NCI-H2227 treated with DMSO at 0.1 percent for 48 hours (cell line): ENCODE results near the gene WNT16.
A peak's percentile ranks its signal among the peaks of the same experiment; 100 is the strongest.
"Not testable (repeated sequence)": the region's sequence is repeated elsewhere in the genome, so short reads cannot be mapped to it uniquely, and the experiment has no call there.

Experiments used
- DNase-seq: peaks from one replicate; lab custom pipeline; 2025; lab: John Stamatoyannopoulos, UW

The WNT16 gene, protein sequence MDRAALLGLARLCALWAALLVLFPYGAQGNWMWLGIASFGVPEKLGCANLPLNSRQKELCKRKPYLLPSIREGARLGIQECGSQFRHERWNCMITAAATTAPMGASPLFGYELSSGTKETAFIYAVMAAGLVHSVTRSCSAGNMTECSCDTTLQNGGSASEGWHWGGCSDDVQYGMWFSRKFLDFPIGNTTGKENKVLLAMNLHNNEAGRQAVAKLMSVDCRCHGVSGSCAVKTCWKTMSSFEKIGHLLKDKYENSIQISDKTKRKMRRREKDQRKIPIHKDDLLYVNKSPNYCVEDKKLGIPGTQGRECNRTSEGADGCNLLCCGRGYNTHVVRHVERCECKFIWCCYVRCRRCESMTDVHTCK

DNA sequence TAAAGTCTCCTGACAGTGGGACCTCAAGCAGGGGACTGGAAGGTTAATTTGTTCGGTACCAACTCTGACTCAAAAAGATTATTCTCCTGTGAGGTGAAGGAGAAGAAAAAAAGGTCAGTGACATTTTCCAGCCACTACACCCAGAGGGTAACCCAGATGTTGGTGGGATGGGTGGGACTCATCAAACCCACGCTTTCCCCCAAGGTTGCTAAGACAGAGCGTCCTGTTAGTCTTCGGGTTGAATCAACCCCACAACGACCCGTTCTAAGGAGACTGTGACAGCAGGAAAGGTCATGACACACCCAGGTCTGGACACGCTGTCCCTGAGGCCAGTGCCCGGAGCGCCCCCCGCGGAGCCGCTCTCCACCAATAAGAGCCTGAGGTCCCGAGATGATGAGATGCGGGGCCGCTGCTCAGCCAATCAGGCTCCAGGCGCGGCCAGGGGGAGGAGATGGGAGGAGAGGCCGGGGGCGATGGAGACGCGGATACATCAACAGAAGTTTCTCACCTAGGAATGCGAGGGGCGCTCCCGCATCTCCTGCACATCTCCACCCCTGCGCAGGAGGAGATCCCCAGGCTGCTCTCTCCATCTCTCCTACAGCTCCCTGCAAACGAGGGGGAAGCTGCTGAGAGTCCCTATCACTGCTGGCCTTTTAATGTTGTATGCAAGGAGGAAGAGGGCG lies at the start of gene WNT16:
Gene WNT16, plus strand, starts transcription at position 493 of the 683 bp plus-strand sequence. CDS start 293 bp downstream, outside the sequence.
- DNase-seq = peak; percentile 40

DNA sequence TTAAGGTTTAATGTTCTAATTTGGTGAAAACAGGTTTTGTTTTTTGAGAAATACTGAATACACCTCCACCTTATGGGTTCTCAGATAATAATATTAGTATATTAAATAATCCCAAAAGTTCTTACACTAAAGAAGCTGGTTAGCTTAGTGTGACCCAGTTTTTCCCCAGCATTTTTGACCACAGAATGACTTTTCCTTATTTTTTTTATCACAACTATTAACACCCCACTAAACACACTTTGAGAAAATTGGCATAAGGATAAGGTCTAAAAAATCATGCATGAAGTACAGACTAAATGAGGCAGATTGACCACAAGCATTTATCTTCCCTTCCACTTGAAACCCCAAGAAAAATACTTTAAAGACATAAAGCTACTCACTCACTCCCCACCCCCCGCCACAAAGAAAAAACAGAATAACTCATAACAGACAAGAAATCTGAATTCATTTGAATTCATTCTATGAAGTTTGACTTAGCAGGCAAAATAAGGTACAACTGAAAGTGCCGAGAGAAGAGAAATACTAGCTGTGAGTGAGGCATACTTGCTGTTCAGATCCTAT lies 49.7 kb upstream of the WNT16 start:
- DNase-seq = no peak

DNA sequence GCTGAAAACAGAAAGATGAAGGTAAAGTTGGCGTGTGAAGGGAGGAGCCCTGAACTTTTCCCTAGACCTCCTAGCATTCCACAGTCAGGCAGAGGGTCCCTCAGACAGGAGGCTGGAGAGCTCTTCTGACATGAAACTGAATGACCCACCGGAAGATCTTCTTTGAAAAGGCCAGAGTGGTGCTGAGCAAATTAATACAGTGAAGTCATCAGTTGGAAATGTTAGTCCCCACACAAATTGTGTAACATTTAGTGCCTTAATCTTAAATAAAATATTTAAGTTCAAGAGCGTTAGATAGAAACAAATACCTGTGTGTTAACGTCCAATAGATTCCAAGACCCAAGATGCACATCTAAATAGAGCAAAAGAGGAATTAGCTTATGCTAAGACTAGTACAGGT lies 49.0 kb upstream of the WNT16 start:
- no peak for DNase-seq

DNA sequence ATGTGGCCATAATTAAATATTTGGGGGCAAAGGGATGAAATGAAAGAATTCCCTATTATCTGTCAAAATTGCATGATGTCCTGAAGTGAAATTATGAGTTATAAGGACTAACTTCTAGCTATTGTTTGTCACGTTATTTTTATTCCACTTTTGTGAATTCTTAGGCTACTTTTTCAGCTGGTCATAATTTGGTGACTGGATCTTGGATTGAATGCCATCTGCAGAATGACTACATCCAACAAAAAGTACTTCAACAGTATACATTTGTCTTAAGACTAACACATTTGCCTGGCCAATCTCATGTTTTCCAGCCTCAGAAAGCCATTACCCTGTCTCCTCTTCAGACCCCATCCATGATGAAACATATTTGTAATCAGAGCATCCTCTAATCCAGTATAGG lies 48.1 kb upstream of the WNT16 start:
- no peak for DNase-seq

DNA sequence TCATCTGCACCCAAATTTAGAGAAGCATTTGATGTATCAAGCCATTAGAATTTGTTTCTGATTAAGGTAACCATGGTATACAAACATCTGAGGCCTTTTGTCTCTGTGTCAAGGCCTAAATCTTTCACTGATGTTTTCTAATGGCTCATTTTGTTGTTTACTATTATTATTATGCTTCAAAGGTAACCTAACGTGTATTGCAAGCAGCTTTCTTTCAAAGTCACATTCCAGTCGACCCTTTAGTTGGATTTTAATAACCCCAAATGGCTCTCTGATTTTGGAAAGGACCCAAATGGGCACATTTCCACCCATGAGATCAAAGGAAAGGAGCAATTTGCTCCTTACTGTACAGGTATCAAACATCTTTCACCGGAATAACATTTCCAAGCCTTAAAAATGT lies 46.7 kb upstream of the WNT16 start:
- DNase-seq = no peak

DNA sequence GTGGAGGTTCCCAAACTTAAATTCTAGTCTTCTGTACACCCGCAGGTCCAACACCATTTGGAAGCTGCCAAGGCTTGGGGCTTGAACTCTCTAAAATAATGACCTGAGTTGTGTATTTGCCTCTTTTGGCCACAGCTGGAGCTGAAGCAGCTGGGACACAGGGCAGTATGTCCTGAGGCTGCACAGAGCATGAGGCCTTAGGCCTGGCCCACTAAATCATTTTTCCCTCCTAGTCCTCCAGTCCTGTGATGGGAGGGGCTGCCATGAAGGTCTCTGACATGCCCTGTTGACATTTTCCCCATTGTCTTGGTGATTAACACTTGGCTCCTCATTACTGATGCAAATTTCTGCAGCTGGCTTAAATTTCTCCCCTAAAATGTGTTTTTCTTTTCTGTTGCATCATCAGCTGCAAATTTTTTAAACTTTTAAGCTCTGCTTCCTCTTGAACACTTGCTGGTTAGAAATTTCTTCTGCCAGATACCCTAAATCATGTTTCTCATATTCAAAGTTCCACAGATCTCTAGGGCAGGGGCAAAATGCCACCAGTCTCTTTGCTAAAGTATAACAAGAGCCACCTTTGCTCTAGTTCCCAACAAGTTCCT lies 43.6 kb upstream of the WNT16 start:
- no peak for DNase-seq

DNA sequence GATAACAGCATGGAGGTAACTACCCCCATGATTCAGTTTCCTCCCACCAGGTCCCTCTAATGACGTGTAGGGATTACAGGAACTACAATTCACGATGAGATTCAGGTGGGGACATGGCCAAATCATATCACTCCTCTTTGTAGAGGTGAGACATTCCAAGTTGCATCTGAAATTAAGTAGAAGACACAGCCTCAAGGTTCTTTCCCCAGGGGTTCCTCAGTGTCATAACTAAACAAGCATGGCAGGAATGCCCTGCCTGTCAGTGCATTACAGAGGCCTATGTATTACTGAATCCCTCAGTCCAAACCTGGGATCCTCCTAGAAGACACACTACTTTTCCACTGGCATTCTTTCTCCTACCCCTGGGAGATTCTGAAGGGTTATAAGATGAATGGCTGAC lies 42.6 kb upstream of the WNT16 start:
- DNase-seq = no peak

DNA sequence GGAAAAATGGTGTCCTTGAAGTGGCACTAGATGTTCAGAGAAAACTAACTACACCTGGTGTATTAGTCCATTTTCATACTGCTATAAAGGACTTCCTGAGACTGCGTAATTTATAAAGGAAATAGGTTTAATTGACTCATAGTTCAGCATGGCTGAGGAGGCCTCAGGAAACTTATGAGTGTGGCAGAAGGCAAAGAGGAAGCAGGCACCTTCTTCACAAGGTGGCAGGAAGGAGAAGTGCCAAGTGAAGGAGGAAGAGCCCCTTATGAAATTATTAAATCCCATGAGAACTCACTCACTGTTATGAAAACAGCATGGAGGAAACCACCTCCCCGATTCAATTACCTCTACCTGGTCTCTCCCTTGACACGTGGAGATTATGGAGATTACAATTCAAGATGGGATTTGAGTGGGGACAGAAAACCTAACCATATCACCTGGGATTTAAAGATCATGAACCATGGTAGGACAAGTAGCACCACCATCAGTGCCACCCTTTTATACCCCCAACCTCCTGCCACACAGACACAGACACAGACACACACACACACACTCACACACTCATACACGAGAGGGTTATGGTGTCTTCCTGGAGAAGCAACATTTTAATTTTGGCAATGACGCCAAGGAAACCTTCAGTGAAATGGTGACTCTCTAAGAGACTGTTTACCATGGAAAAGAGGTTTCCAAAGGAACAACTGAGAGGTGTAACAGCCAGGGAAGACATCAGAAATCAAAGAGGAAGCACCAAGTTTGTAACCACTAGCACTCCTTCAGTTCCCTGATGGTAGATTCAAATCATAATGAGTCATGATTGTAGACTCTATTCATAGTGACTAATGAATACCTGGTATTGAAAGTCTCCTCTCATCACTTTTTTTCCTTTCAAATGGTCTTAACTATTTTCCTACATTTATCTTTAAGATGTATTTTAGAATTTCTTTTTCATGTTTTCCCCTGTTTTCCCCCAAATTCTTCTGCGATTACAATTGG lies 41.8 kb upstream of the WNT16 start:
- DNase-seq = no peak

DNA sequence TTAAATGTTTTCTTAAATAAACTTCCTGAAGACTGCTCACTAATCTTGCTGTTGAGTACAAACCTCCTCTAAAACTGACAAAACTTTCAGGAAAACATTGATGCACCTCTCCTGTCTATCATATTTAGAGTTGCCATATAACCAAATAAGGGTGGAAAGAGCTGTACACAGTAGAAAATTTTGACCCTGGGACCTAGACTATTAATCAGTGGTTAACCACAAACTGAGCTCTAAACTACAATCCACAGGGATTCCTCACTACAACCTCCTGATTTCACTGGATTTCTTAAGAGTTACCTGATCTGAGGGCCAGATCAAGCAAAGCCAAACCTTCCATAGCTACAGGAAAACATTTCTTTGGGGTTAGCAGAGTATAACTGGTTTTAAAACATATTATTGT lies 39.9 kb upstream of the WNT16 start:
- no peak for DNase-seq

DNA sequence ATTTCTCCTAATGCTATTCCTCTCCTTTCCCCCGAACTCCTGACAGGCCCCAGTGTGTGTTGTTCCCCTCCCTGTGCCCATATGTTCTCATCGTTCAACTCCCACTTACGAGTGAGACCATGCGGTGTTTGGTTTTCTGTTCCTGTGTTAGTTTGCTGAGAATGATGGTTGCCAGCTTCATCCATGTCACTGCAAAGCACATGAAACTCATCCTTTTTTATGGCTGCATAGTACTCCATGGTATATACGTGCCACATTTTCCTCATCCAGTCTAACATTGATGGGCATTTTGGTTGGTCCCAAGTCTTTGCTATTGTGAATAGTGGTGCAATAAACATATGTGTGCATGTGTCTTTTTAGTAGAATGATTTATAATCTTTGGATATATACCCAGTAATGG lies 38.9 kb upstream of the WNT16 start:
- not testable (repeated sequence) for DNase-seq

DNA sequence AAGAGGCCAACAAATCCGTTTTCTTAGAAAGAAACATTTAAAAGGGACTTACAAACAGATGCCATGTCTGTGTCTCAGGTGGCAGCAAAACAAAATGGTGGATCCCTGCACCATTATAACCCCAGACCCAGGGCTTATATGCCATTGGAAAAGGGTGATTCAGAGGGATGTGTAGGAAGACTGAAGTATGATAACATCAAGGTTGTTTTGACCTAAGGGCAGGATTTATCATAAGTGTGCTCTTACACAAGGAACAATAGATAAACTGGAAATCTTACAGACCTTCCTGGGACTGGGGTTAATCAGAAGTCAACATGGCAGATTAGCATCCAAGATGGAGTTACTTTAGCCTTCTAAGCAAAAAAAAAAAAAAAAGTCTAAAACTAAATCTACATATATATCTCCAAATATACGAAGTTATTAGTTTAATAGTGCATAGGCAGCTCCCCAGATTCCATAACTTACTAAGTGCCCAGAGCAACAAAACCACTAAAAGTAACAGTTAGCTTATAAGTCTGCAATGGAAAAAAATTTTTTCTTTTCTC lies 34.3 kb upstream of the WNT16 start:
- no peak for DNase-seq

DNA sequence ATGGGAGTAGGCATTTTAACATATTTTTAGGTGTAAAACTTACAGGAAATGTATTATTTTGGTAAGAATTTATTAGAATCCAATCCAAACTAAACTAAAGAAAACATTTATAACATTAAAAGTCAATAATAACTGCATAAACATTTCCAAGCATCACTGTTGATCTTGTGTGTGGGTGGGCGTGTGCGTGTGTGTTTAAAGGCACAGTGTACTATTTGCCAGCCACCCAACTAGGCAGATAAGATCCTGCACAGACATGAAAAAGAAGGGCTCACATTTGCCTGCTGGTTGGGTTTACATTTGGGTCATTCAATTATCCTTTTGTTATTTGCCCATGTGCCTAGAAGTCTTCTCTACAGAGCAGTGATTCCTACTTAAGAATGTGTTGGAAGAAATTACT lies 31.0 kb upstream of the WNT16 start:
- no peak for DNase-seq

DNA sequence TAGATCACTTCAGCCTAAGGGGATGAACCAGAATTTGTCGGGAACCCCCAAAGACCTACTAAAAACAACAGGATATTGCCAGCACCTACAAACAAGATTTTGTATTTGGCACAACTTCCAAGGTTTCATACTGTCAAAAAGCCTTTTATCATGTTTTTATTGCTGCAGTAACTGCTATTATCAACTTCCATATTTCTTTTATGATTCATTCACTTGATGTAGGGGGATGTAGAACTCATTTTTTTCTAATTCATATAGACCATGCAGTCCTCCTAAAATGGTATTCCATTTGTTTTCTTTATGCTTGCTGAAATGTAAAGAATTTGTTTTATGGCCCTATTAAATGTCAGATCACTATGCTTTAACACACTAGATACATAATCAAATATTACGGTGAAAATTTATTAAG lies 30.0 kb upstream of the WNT16 start:
- no peak for DNase-seq

DNA sequence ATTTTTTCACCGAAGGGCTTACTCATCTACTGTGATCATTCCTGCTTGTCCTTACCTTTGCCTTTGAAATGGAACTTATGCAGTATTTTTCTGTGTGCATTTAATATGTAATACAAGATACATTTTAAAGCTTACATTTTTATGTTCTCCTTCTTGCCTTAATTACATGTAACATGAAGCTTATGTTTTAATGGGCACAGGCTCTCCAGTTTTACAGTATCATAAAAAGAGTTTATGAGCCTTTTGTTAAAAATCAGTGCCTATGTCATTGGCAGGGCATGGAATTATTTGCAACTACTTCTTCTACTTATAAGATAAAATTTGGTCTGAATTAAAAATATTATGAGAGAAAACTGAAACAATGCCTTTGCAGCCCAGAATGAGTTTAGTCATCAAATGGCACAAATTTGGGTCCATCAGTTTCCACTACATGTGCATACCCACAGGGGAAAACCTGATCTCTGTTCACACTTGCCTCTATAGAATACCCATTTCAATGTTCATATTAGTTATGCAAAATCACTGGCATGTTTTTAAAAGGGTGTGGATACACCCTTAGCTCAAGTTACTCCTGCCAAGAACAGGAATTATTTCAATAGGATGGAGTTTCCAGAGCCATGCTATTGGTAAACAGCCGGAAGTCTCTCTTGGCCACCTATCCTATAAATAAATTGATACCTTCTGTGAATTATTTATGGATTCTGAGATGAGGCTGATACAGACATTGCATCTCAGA lies 27.9 kb upstream of the WNT16 start:
- DNase-seq = no peak

DNA sequence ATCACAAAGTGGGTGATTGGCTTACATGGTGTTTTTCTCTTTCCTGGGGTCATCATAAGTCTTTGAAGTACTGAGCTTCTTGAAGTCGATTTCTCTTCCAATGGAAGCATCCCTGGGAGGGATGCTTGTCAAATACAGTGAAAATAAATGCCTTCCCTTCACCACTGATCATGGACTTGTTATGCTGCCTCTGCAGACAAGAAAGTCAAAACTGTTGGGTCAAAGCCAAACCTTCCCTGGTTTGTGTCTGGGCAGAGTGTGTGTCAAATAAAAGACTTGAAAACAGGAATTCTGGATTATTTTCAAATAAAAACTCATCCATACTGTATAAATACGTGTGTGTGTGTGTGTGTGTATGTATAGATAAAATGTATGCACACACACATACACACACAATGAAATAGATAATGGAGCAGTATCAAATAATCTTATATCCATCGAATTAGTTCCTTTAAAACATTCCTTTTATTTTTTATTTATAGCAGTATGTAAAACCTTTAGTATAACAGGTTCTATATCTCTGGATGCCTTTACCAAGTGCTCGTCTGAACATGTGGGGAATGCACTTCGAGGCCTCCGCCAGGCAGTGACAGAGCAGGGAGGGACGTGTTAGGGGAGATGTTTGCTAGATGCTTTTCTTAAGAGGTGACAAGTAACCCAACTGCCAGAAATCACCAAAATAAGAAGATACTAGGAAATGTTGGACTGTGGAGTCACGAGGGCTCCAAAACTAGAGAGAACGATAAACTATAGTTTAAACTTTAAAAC lies 27.2 kb upstream of the WNT16 start:
- DNase-seq = no peak

DNA sequence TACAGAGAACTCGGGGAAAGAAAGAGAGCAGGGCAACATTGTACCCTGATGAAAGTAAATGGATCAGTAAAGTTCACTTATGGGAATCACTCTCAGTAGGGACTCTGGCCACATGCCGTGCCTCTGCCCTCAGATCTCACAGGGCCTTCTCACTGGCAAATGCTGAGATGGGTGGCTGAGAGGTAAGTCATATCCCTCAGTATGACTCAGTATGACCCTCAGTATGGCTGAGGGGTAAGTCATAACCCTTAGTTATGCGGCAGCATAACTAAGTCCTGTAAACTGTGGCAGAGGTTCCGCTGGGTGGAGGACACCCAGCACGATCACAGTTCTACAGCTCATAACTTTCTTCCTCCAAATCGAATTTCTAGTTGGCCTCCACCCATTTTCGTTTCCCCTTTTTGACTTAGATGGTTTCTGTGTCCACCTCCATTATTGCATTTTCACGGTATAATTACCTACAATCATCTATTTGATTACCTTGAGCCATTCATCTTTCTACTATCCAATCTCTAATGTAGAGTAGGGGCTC lies 26.5 kb upstream of the WNT16 start:
- DNase-seq = no peak

DNA sequence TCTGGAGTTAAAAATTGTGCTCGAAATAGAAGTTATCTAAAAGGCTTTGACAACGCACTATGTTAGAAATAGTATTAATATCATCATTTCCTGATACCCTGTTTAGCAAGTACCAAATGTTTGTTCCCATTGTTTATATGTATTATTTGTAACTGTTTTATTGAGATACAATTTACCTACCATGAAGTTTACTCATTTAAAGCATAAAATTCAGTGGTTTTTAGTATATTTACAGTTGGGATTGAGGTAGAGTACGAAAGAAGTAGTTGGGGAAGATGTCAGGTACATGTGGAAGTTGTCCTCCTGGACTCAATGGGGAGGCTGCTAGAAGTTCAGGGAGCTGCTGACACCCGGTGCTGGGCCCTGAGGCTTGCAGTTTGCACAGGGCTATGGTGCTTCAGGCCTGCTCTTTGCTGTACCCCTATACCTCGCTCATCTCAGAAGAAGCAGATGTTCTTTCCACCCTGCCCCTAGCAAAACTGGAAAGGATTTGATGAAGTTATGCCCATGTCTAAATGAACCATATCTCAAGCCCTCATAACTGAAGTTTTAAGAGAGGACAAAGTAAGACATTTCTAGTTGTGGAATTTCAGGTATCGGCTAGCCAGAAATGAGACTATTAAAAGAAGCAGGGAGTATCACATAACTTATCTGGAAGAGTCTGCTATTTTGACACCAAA lies 25.2 kb upstream of the WNT16 start:
- DNase-seq = no peak

DNA sequence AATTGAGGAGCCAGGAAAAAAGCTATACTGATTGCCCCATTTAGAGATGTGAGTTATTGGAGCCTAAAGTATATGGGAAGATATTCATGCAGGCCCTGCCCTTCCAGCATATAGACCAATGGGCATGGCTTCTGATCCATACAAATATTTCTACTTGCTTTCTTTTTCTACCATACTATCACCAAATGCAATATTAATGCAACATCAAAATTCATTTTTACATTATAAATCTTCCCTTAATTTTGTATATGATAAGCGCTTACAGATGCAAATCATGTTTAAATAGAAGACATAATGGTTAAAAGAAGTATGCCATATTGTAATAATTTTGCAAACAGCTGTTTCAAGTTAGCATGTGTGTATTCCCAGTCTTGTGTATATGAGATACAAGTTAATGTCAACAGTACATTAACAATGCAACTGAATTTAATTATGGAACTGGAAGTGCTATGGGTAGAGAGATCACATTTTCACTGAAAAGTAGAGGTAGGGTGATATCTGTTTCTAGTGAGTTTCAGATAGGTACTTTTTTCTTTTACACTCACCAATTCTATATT lies 24.6 kb upstream of the WNT16 start:
- no peak for DNase-seq

DNA sequence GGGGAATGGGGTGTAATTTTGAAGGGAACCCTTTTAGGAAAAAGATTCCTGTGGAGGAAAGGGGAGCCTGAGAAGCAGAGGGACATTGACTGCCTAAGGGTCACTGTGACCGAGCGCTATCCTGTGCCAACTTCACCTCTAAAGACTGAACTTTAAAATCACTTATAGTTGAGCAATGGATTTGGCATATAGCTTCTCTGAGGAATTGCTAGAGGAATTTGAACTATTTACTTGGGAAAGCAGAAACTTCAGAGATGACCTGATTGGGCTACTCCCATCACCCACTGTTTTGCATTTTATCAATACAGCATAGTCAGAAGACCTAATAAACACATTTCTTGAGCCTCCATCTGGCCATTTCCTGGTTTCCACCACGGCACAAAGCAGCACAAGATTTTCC lies 23.7 kb upstream of the WNT16 start:
- DNase-seq = no peak
